ENCODE data around the gene RNPEPL1.
"Not testable (repeated sequence)": the region's sequence is repeated elsewhere in the genome, so short reads cannot be mapped to it uniquely, and the experiment has no call there.

Gene RNPEPL1, protein sequence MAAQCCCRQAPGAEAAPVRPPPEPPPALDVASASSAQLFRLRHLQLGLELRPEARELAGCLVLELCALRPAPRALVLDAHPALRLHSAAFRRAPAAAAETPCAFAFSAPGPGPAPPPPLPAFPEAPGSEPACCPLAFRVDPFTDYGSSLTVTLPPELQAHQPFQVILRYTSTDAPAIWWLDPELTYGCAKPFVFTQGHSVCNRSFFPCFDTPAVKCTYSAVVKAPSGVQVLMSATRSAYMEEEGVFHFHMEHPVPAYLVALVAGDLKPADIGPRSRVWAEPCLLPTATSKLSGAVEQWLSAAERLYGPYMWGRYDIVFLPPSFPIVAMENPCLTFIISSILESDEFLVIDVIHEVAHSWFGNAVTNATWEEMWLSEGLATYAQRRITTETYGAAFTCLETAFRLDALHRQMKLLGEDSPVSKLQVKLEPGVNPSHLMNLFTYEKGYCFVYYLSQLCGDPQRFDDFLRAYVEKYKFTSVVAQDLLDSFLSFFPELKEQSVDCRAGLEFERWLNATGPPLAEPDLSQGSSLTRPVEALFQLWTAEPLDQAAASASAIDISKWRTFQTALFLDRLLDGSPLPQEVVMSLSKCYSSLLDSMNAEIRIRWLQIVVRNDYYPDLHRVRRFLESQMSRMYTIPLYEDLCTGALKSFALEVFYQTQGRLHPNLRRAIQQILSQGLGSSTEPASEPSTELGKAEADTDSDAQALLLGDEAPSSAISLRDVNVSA

DNA sequence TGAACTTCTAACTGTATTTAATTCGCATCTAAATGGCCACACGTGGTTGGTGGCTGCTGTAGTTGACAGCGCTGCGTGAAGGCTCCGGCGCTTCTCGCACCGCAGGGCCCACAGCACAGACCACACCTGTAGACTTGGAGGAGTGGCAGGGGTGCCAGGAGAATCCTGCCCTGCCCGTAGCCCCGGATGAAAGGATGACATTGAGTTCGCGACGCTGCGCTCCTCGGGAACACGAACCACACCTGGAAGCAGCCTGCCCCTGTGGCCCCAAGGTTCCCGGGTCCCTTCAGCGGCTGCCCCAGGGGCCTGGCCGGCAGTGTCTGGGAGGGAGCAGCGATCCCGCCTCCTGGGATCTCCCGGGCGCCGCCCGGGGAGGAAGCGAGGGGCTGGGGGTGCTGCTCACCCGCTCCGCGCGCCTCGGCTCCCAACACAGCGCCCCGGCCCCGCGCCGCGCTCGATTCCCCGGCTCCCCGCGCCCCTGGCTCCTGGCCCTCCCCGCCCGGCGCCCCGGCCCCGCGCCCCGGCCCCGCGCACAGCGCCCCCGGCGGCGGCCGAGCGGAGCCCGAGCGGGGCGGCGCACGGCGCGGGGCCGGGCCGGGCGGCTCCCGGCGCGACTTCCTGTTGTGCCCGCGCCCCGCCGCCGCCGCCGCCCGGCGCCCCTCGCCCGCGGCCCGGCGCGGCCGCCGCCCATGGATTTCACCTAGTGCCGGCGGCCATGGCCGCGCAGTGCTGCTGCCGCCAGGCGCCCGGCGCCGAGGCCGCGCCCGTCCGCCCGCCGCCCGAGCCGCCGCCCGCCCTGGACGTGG, at the start of gene RNPEPL1:
Gene RNPEPL1 (plus strand): TSS at position 613 of the 806 bp plus-strand sequence. CDS start 103 bp downstream, at position 716.
- peak in 1 of 3 experiments; percentile 26 for DNase-seq (ENCODE audit: low read depth in 2 of 3, low spot score in 2 of 3)

DNA sequence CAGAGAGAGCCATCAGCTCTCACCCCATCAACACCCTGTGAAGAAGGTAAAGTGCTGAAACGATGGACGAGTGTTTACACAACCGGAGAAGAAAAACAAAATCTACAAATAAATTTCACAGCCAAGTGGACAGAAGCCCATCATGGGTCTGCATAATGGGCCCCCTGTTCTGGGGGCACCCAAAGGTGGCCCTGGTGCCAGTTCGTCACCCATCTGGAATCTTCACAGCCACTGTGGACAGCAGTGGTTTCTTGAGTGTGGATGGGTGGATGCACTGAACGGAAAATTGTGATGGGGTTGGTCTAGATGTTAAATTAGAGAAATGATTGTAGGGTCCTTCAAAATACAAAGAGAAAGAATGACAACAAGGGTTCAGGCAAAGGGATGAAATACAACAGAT, 49.3 kb upstream of the RNPEPL1 start:
- no peak for DNase-seq (ENCODE audit: low read depth in 2 of 3, low spot score in 2 of 3)

DNA sequence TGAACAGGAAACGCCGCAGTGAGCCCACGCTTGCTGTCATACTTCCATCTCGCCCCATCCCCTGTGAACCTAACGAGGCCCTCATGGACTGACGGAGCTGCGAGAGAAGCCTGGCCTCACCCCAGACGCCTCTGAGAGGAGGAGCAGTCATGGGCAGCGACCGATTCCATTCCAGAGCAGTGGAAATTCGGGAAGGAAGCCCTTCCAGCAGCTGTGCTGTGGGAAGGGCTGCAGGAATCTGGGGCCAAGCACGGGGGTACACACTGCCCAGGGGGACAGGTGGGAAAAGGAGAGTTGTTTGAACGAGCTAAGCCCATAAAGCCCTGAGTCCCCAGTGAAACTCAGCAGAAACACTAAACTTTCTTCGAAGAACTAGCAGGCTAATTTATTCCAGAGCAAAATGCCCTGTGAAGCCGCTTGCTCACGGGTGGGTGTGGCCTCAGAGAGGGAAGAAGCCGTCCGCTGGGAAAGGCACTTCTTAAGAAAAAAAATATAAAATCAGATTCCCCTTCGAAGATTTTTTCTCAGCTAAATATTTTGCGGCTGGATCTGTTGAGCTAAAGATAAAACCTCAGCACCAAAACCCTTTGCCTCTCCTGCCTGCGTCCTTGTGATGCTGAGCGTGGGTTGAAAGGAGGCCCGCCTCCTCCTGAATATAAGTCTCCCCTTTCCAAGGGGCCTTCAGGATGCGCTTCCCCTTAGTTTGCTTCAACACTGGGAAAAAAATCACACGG, 48.7 kb upstream of the RNPEPL1 start:
- no peak for DNase-seq (ENCODE audit: low read depth in 2 of 3, low spot score in 2 of 3)

DNA sequence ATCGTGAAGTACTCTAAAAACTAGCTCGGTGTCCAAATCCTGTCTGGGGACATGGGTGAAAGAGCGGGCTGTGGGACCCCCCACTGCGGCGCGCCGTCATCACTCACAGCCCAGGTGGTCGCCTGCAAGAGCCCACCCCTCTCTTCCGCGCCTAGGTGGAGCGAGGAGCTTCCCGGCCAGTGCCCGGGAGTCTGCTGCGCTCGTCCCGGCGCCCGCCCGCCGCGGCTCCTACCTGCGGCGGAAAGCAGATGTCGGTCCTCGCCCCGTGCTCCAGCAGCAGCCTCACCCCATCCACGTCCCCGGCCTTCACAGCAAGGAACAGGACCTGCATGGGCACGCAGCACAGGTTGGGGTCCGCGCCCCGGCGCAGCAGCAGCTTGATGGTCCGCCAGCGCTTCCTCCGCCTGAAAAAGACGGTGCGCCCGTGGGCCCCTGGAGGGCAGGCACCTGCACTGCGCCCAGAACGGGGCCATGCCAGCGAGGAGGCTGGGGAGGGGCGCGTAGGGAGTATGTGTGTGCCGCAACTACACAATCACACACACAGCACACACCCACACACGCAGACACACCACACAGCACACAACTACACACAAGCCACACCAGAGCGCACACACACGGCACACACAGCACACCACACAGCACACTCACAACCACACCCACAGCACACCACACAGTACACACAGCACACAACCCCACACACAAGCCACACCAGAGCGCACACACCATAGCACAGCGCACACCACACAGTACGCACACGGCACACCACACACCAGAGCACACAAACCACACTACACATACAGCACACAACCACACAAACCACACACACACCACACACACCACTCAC, 47.9 kb upstream of the RNPEPL1 start:
- DNase-seq (ENCODE audit: low read depth in 2 of 3, low spot score in 2 of 3), result no peak

DNA sequence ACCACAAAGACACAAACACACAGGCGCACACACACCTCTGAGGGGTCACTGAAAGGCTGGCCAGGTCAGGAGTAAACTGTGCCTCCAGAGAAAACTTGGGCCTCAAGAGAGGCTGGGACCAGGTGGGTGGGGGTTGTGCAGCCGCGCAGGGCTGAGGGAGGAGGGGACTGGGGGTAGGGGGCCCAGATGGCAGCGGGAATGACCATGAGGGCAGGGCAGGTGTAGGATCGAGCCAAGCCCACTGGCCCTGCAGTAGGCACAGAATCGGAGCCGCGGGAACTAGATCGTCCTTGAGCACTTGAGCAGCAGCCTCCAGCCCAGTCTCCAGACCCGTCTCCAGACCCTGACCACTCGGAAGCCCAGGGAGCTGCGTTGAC, 47.3 kb upstream of the RNPEPL1 start:
- no peak for DNase-seq (ENCODE audit: low read depth in 2 of 3, low spot score in 2 of 3)

DNA sequence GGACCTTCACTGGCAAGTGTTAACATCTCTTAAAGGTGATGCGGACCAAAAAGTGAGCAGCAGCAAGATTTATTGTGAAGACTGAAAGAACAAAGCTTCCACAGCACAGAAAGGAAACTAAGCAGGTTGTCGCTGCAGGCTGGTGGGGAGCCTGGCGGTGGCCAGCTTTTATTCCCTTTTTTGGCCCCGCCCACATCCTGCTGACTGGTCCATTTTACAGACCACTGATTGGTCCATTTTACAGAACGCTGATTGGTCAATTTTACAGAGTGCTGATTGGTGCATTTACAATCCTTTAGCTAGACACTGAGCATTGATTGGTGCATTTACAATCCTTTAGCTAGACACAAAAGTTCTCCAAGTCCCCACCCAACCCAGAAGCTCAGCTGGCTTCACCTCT, 46.4 kb upstream of the RNPEPL1 start:
- not testable (repeated sequence) for DNase-seq (ENCODE audit: low read depth in 2 of 3, low spot score in 2 of 3)

DNA sequence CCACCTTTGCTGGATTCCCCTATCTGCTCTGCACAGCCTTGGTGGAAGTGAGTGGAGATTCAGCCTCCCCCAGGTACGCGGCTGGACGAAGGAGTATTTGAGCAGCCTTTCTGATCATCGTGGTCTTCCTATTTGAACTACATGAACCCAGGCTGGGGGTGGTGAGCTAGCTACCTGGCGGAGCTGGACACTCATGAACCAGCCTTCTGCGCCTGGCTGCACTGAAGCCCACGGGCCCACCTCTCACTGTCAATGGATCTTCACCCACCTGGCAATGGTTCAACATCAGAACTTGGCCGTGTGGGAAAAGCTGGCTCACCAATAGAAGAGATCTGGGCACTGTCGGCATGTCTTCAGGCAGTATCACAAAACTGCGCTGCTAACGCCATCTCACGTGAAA, 45.9 kb upstream of the RNPEPL1 start:
- DNase-seq (ENCODE audit: low read depth in 2 of 3, low spot score in 2 of 3), result no peak

DNA sequence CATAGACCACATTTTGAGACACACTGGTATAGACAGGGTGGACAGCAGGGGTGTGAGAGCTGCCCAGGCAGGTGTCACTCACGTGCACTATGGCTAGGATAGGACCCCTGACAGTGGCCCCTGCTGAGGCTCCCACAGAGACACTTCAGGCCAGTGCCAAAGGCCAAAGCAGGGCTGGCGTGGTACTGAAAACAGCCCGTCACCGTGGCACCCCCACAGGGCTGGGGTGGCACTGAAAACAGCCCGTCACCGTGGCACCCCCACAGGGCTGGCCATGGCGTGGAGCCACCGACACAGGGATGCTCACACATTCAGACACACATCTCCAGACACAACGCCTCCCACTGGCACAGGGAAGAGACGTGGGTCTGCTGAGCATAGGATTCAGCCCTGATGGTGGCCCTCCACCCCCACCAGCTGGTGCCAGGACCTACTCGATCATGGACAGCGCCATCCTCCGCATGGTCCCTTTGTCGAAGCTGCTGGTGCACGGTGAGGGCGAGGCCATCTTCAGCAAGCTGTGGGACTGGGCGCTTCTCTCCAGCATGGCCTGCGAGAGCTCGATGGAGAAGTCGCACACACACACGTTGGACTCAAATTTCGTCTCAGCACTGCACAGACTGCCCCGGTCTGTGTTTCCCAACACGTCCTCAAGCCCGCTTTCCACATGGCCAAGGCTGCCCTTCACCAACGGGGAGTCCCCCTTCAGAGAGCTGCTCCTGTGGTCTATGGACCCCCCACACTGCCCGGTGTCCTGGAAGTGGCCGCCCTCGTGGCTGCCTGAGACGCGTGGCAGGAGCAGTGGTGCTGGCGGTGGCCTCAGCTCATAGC, 44.6 kb upstream of the RNPEPL1 start:
- DNase-seq (ENCODE audit: low read depth in 2 of 3, low spot score in 2 of 3), result no peak

DNA sequence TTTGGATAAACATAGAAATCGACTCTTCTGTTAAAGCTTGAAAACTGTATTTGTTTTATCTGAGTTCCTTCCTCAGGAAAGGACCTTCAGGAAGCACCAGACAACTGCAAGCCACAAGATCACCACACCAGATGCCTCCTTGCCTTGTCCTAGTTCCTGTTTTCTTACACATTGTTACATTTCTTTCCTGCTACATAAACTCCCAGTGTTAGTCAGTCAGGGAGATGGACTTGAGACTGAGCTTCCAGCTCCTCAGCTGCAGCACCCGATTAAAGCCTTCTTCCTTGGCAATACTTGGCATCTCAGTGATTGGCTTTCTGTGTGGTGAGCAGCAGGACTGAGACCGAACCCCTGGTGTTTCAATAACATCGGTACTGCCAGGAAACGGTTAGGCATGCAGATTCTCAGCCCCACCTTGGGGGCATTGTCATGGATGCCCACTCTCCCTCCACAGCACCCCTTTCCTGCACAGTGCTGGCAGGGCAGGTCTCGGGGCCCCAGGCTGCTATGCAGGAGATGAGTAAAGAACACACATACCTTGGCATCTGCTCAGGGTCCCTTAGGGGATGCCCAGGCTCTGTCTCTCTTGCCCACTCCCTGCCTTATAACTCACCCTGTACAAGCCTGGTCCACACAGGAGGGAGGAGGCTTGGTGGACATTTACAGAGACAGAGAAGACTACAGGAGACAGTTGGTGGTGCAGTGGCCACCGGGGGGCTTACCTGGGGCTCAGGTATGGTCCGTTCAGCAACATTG, 43.1 kb upstream of the RNPEPL1 start:
- no peak for DNase-seq (ENCODE audit: low read depth in 2 of 3, low spot score in 2 of 3)

DNA sequence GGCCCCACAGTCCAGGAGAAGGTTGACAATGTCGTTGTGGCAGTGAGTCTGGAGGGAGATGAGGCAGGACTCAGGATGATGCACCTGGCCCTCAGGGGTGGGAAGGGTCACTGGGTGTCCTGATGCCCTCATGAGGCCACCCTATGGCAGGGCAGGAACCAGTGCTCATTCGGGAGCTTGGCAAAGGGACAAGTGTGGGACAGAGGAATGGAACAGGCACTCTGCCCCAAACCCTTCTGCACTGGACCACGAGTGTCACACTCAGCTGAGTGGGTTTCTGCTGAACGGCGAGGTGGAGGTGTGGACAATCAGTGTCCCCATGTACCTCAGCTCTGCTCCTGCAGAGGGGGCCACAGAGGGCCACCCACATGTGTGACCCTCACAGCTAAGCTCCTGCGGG, 42.5 kb upstream of the RNPEPL1 start:
- DNase-seq (ENCODE audit: low read depth in 2 of 3, low spot score in 2 of 3), result no peak

DNA sequence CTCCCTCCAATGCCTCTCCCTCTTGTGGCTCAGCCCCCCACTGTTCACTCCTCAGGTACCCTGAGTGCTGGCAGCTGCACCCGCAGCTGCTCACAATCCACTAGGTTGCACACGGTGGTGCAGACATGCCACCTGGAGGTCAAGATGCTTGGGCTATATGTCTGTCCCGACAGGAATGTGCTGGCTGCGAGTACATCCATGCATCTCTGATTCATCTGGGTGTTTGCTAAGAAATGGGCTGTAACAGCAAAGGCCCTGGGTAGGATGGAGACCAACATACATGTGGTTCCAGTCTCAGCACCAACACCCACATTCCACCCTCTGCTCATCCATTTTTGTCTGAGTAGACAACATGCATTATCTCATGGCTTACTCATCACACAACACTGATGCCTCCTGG, 41.8 kb upstream of the RNPEPL1 start:
- DNase-seq (ENCODE audit: low read depth in 2 of 3, low spot score in 2 of 3), result no peak

DNA sequence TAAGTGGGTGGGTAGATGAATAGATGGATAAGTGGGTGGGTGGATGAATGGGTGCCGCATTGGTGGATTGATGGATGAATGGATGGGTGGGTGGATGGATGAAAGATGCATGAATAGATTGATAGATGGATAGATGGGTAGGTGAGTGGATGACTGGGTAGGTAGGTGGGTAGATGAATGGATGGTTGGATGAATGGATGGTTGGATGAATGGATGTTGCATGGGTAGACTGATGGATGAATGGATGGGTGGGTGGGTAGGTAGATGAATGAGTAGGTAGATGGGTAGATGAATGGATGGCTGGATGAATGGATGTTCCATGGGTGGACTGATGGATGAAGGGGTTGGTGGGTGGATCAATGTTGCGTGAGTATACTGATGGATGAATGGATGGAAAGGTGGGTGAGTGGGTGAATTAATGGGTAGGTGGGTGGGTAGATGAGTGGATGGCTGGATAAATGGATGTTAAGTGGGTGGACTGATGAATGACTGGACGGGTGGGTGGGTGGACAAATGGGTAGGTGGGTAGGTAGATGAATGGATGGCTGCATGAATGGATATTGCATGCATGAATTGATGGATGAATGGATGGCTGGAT, 41.0 kb upstream of the RNPEPL1 start:
- DNase-seq (ENCODE audit: low read depth in 2 of 3, low spot score in 2 of 3), result no peak

DNA sequence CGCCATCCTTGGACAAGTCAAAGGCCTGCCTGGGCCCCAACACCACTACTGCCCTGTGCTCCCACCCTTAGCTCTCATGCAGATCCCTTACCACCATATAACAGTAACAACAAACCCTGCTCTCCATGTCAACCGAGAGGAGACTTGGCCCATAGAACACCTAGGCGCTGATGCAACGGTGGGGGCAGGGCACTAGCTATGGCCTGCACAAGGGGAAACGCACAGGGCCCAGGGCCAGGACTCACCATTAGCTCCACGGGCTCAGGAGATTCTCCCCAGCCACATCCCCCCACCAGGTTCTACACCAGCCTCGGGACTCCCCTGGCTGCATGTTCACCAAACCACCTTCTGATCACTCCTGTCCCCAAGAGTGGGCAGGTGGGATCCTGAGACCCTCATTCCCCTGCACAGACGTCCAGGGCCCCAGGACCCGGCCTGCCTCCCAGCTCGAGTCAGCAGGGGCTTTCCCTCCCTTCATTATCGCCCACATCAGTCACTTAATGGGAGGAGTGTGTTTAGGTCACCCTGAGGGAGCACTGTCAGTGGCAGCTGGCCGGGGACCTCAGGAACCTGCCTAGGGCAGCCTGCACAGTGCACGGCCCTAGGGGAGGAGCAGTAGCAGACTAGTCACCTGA, 39.8 kb upstream of the RNPEPL1 start:
- DNase-seq (ENCODE audit: low read depth in 2 of 3, low spot score in 2 of 3), result no peak

DNA sequence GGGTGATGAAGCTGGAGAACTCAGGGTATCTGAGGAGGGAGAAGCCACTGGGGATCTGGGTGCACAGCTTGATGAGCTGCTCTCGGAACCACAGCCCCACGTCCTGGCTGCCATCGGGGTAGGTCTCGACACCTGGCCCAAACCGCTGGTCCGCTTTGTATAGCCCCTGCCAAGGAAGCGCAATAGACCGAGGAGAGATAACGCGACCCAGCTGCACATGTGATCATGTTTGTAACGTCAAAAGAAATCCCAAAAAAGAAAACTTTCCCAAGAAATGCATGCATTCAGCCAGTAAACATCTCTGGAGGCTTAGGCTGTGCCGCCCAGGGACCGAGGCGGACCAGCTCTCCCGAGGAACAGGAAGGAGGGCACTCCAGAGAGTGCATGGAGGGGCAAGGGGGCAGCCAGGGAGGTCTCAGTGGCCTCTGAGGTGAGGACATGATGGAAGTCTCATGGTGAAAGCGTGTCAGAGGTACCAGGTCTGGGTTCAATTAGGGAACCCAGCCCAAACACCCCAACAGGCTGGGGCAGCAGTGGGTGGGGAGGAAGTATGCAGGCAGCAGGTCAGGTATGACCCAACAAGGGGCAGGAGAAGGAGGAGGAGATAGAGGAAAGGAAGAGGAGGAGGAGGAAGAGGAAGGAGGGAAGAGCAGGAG, 38.8 kb upstream of the RNPEPL1 start:
- DNase-seq (ENCODE audit: low read depth in 2 of 3, low spot score in 2 of 3), result no peak

DNA sequence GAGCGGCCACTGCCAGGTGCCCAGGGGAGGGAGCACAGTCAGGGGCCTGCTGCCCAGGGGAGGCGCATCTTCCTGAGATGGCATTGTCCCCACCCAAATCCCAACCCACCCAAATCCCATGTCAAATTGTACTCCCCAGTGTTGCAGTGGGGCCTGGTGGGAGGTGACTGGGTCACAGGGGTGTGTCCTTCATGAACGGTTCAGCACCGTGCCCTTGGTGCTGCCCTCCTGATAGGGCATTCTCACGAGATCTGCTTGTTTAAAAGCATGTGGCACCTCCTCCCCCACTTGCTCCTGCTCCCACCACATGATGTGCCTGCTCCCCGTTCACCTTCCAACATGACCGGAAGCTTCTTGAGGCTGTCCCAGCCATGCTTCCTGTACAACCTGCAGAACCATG, 38.1 kb upstream of the RNPEPL1 start:
- no peak for DNase-seq (ENCODE audit: low read depth in 2 of 3, low spot score in 2 of 3)

DNA sequence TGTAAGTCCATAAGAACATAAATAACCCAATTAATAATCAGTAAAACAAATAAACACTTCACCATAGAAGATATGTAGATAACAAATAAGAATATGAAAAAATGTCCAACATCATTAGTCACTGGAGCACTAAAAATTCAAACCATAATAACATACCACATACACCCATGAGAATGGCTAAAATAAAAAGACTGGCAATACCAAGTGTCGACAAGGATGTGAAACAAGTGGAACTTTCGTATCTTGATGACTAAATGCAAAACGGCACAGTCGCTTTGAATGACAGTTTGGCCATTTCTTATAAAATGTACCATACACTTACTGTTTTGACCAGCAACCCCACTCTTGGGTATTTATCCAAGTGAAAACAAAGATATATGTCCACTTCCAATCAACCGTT, 37.2 kb upstream of the RNPEPL1 start:
- DNase-seq (ENCODE audit: low read depth in 2 of 3, low spot score in 2 of 3), result no peak
